ENCODE results near the gene LY9. TPM values are rescaled to one million over a fixed set of nuclear protein-coding genes. Genes with fewer than 3 reads are reported as not detected.

The LY9 gene
- polyA plus RNA-seq, 3 donors, result 1.4 to 2.7 (median 1.7) TPM

GRCh38 chr1:160808289-160808688 is 12.3 kb downstream of the LY9 start:
- H2AFZ ChIP-seq (ENCODE audit: insufficient read depth, low read depth, low read length, poor library complexity, severe bottlenecking), result no peak overlapping the region
- WGBS (ENCODE audit: insufficient coverage), result 100% methylated on average over 1 of the region's 3 CpGs
- no peak overlapping the region for H3K27ac Mint-ChIP-seq
- H3K4me1 Mint-ChIP-seq, result no peaks in the 10 kb centered on the region
- no peaks in the 10 kb centered on the region for H3K4me1 ChIP-seq (ENCODE audit: control insufficient read depth in 1 of 2, insufficient read depth in 2 of 2, low read length in 2 of 2)
- H3K27ac ChIP-seq (ENCODE audit: low read depth in 1 of 2, low read length in 2 of 2), result no peak overlapping the region
- H3K27me3 Mint-ChIP-seq (ENCODE audit: low read depth in 3 of 3), result peaks cover 2 to 5% (median 5%) of the 10 kb centered on the region in 3 donors
- H3K36me3 ChIP-seq (replicated peaks in 1 of 2; ENCODE audit: control insufficient read depth in 1 of 2, insufficient read depth in 2 of 2, low read length in 2 of 2), result no peaks in the 10 kb centered on the region
- peaks cover 12 to 15% of the 10 kb centered on the region in 2 donors for H3K9me3 ChIP-seq (replicated peaks in 1 of 2; ENCODE audit: control insufficient read depth in 1 of 2, insufficient read depth in 1 of 2, low read length in 2 of 2)
- no peak overlapping the region for H3K4me3 ChIP-seq (replicated peaks in 1 of 3; ENCODE audit: low read depth in 2 of 3, low read length in 3 of 3)
- H3K27me3 ChIP-seq (ENCODE audit: control insufficient read depth in 2 of 2, insufficient read depth in 2 of 2, low read length in 2 of 2), result no peaks in the 10 kb centered on the region
- peaks cover 10 to 28% (median 18%) of the 10 kb centered on the region in 7 donors for H3K9me3 Mint-ChIP-seq
- H4K20me1 ChIP-seq (ENCODE audit: insufficient read depth, low read length), result no peaks in the 10 kb centered on the region
- no peaks in the 10 kb centered on the region for H3K79me2 ChIP-seq (ENCODE audit: insufficient read depth, low read length)
- DNase-seq, result no peak
- H3K9ac ChIP-seq (ENCODE audit: insufficient read depth, low read length, poor library complexity, severe bottlenecking), result no peak overlapping the region
- no peak overlapping the region for H3K4me3 Mint-ChIP-seq
- no peak overlapping the region for H3K4me2 ChIP-seq (replicated peaks; ENCODE audit: extremely low read depth, low read length, poor library complexity, severe bottlenecking)
- H3K36me3 Mint-ChIP-seq, result peaks cover 2 to 14% of the 10 kb centered on the region in 2 donors
- TF ChIP-seq CTCF (IDR thresholded peaks at IDR 0.05), result no peak
- intact Hi-C loops (cut with micrococcal nuclease), result no loop called here

DNA sequence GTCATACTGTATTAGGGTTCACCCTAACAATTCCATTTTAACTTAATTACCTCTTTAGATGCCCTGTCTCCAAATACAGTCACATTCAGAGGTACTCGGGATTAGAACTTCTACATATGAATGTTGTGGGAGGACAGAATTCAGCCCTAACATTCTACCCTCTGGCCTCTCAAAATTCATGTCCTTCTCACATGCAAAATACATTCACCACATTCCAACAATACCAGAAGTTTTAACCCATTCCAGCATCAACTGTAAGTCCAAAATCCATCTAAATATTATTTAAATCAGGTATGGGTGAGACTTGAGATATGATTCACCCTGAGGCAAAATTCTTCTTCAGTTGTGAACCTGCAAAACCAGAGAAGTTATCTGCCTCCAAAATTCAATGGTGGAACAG is 14.5 kb downstream of the LY9 start:
- peaks cover 2 to 13% of the 10 kb centered on the region in 2 donors for H3K36me3 Mint-ChIP-seq
- no peak for DNase-seq
- H3K9me3 Mint-ChIP-seq, result peaks cover 10 to 22% (median 18%) of the 10 kb centered on the region in 7 donors
- H2AFZ ChIP-seq (ENCODE audit: insufficient read depth, low read depth, low read length, poor library complexity, severe bottlenecking), result no peak overlapping the region
- H3K9ac ChIP-seq (ENCODE audit: insufficient read depth, low read length, poor library complexity, severe bottlenecking), result no peak overlapping the region
- intact Hi-C loops (cut with micrococcal nuclease), result no loop called here
- H3K27ac Mint-ChIP-seq, result no peak overlapping the region
- peaks cover 2 to 6% (median 5%) of the 10 kb centered on the region in 3 donors for H3K27me3 Mint-ChIP-seq (ENCODE audit: low read depth in 3 of 3)
- no peak for TF ChIP-seq CTCF (IDR thresholded peaks at IDR 0.05)
- no peak overlapping the region for H3K4me3 Mint-ChIP-seq
- no peaks in the 10 kb centered on the region for H3K4me1 ChIP-seq (ENCODE audit: control insufficient read depth in 1 of 2, insufficient read depth in 2 of 2, low read length in 2 of 2)
- no peaks in the 10 kb centered on the region for H3K4me1 Mint-ChIP-seq
- H3K36me3 ChIP-seq (replicated peaks in 1 of 2; ENCODE audit: control insufficient read depth in 1 of 2, insufficient read depth in 2 of 2, low read length in 2 of 2), result no peaks in the 10 kb centered on the region
- no peak overlapping the region for H3K4me2 ChIP-seq (replicated peaks; ENCODE audit: extremely low read depth, low read length, poor library complexity, severe bottlenecking)
- no peak overlapping the region for H3K27ac ChIP-seq (ENCODE audit: low read depth in 1 of 2, low read length in 2 of 2)
- no peaks in the 10 kb centered on the region for H3K27me3 ChIP-seq (ENCODE audit: control insufficient read depth in 2 of 2, insufficient read depth in 2 of 2, low read length in 2 of 2)
- peaks cover 12 to 15% of the 10 kb centered on the region in 2 donors for H3K9me3 ChIP-seq (replicated peaks in 1 of 2; ENCODE audit: control insufficient read depth in 1 of 2, insufficient read depth in 1 of 2, low read length in 2 of 2)
- WGBS (ENCODE audit: insufficient coverage), result no CpG with 5 or more reads among the region's 1 CpG
- H3K79me2 ChIP-seq (ENCODE audit: insufficient read depth, low read length), result no peaks in the 10 kb centered on the region
- no peaks in the 10 kb centered on the region for H4K20me1 ChIP-seq (ENCODE audit: insufficient read depth, low read length)
- no peak overlapping the region for H3K4me3 ChIP-seq (replicated peaks in 1 of 3; ENCODE audit: low read depth in 2 of 3, low read length in 3 of 3)

Data from CD14-positive monocyte (primary cell).